Subcutaneous adipose tissue (tissue), 4 donors: Measurements from ENCODE around the gene CENPE. TPM values are rescaled to one million over a fixed set of nuclear protein-coding genes. Genes with fewer than 3 reads are reported as not detected.

Experiments used
- total RNA-seq, 4 donors: library from RNA; depleted of rRNA; stranded (reverse); fragments of >200 nt; gene quantifications; one replicate each; pipeline ENCODE4 v1.1.0, GENCODE V29; 2016
- TF ChIP-seq, protein P1 (sequence below): fragments of 450-650 bp; IDR thresholded peaks from one replicate; pipeline ENCODE4 v1.5.1; 2016; ENCODE audit warnings: low read depth, mild to moderate bottlenecking, control low read depth, antibody characterized with exemption, moderate library complexity

CENPE gene
- total RNA-seq, 4 donors from 2014 or later: 0.94 to 3.1 (median 2.4) TPM

- TF ChIP-seq, protein P1, sequence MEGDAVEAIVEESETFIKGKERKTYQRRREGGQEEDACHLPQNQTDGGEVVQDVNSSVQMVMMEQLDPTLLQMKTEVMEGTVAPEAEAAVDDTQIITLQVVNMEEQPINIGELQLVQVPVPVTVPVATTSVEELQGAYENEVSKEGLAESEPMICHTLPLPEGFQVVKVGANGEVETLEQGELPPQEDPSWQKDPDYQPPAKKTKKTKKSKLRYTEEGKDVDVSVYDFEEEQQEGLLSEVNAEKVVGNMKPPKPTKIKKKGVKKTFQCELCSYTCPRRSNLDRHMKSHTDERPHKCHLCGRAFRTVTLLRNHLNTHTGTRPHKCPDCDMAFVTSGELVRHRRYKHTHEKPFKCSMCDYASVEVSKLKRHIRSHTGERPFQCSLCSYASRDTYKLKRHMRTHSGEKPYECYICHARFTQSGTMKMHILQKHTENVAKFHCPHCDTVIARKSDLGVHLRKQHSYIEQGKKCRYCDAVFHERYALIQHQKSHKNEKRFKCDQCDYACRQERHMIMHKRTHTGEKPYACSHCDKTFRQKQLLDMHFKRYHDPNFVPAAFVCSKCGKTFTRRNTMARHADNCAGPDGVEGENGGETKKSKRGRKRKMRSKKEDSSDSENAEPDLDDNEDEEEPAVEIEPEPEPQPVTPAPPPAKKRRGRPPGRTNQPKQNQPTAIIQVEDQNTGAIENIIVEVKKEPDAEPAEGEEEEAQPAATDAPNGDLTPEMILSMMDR: no peak
Measured at GRCh38 chr4:103118166-103118565, 80.0 kb downstream of the CENPE start.

- TF ChIP-seq, protein P1: no peak
Measured at GRCh38 chr4:103111598-103111997, 86.5 kb downstream of the CENPE start.

DNA sequence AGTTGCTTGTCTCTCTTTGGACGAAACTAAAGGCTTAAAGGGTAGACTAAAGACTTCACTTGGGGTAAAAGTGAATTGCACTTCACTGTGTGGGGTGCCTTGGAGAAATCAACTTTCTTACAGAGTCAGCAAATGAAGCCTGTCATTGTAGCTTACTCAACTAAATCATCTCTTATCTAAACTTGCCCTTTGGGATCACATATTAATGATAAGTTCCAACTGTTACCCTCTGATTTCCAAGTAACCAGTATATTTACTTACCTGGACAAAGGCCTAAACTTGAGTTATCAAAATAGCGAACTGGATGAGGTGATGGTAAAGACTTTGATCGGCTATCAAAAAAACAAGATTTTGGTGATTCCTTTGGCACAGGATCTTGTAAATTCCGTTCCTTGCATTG is 89.6 kb downstream of the CENPE start:
- TF ChIP-seq, protein P1: no peak

DNA sequence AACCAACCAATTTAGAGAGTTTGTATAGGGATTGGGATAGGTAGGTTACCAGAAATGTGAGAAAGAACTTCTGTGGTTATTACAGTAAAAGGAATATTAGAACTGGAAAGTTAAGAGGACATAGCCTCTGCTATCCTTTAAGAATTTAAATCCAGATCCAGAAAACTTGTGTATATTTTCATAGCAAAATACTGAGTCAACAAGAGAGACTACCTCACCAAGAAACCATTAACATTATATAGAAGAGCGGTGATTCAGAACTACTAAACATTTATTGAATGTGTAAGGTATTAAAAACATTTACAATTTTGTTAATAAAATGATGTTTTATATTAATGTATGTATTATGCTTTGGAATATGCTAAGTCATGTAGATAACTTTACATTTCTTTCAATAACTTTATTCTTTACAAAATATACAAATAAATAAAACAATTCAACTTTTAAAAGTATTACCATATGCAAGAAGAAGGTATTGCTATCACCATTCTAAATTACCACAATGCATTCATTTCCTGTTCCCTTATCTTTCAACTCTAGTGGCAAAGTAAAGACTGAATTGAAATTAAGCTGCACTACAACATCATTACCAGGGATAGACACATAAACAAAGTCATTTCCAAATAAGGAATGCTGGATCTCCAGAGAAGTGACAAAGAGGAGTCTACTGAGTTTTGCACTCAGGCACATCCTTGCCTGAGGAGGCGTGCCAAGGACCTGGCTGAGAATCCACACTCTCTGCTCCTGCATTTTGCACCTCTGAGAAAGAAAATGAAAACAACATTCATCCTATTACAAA is 92.4 kb downstream of the CENPE start:
- TF ChIP-seq, protein P1: no peak

DNA sequence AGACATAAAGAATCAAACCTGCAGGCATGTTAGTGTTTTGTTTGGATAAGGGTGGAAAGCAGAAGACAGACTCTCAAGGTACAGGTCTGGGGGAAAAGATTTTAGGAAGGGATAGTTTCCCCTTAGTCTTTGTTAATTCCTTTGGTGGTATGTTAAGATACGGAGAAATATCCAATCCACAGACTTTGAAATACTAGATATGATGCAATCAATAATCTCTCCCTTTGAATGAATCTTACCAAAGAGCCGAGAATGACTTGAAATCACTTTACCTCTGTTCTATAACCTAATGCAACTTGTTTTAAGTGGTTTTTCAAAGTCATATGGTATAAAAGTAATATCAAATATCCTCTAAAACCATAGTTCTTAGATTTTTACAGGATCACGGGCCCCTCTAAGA is 93.3 kb downstream of the CENPE start:
- TF ChIP-seq, protein P1: no peak

DNA sequence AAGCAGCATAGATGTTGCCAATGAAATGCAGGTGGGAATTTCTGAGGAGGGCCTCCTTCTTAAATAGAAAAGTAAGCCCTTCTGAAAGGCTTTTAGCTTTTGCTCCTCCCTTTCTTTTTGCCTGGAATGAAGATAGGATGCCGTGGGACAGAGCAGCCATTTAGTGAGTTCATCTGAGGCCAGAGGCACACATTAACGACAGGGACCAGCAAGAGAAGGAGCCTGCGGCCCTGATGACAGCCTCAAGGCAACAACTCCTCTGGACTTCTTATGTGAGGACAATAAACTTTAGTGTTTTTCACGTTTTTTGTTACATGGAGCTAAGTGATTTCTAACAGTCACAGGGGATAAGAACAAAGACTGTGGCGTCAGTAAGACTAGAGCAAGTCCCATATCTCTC is 97.5 kb downstream of the CENPE start:
- TF ChIP-seq, protein P1: no peak

DNA sequence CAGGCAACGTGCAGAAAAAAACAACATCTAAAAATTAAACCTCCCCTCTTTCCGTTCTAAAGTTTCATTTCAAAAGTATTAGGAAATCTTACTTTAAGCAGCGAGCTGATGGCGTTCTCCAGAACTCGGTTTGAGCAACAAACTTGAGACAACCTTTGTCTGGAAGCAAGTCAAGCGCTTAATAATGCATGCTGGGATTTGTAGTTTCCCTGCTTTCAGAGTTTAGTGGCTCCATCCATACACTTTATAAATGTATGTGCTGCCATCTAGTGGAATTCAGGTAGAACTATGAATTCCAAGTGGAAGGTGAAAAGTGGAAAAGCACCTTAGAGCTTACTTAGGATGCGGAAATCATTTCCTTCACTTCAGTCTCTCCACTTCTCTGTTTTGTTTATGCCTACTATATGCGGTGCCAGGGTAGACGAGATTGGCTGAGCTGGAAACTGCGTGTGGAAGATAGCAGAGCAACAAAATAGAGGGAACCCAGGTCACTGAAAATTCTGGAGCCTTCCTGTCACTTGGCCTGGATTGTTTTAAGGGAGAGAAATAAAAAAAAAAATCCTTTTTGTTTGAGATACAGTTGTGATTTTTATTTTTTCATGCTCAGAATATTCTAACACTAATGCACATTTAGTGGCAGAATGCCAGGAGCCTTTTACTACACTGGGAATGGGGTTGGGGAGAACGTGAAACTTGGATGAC is 98.3 kb downstream of the CENPE start, which contains the start of gene BDH2:
Gene BDH2, minus strand, starts transcription at position 144 of the 702 bp plus-strand sequence. CDS start 3,580 bp downstream, outside the sequence.
- TF ChIP-seq, protein P1: no peak
